H1 (cell line): Measurements from ENCODE around the gene GCLC. TPM values are rescaled to one million over a fixed set of nuclear protein-coding genes. Genes with fewer than 3 reads are reported as not detected.

Experiments used
- BACH1 ChIP-seq: IDR thresholded peaks from 2 replicates; pipeline ENCODE4 v1.6.1; 2012; ENCODE audit warnings: low read length, improper control_type of control experiment
- EGR1 ChIP-seq: IDR thresholded peaks from 2 replicates; pipeline ENCODE4 v1.6.1; 2011; ENCODE audit warnings: low read depth, low read length, borderline replicate concordance
- polyA plus RNA-seq, 7 experiments: library from polyadenylated mRNA; depleted of rRNA in 3 of 7; stranded (reverse) in 5 of 7; unstranded in 2 of 7; fragments of >200 nt in 5 of 7; fragments of 200-250 nt in 2 of 7; gene quantifications; 1 replicate in 5 of 7; 2 replicates in 1 of 7; 4 replicates in 1 of 7; pipeline versions ENCODE4 v1.2.1 to v1.2.3, GENCODE V29; 2011 to 2013; ENCODE audit warnings: missing spikeins in 2 of 7, mixed read lengths in 2 of 7
- total RNA-seq: library from RNA; stranded (reverse); fragmentation: NEBNext Ultra II Directional; extraction: Animal tissue kit (Norgen Biotek cat#: 25700); gene quantifications from 2 replicates; pipeline ENCODE4 v1.2.1, GENCODE V29; 2021
- TF ChIP-seq, protein P1 (sequence below), 3 experiments: IDR thresholded peaks; 1 replicate in 2 of 3; 2 replicates in 1 of 3; pipeline versions ENCODE4 v1.5.1 to v1.6.1; 2011; ENCODE audit warnings: low read length in 3 of 3, mild to moderate bottlenecking in 3 of 3, inconsistent platforms in 2 of 3, low read depth in 1 of 3, moderate library complexity in 1 of 3; ENCODE audit not compliant: insufficient read depth in 1 of 3; ENCODE audit errors: control extremely low read depth in 1 of 3

GCLC gene
- total and polyA plus RNA-seq, 2 of the 8 experiments (the other 6 are each of a cell fraction or from before 2014, with no cell fraction given) = 15.8 to 54.0 TPM

DNA sequence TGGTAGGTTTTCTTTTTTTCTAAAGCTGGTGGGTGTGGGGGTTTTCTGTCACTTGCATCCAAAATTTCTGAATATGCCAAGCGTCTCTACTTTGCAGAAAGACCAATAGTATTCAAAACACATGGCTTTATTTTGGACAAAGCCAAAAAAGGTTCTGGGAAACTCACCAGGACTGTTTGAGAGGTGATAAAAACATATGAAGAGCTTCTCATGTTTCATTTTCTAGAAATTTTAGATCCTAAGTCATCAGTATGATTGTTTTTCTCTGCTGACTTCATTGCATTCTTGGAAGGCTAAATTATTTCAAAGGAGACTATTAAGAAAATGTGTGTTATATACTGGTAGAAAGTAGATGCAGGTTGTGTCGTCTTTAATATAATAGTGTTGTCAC is 51.3 kb downstream of the GCLC start (continued):
- TF ChIP-seq, protein P1, sequence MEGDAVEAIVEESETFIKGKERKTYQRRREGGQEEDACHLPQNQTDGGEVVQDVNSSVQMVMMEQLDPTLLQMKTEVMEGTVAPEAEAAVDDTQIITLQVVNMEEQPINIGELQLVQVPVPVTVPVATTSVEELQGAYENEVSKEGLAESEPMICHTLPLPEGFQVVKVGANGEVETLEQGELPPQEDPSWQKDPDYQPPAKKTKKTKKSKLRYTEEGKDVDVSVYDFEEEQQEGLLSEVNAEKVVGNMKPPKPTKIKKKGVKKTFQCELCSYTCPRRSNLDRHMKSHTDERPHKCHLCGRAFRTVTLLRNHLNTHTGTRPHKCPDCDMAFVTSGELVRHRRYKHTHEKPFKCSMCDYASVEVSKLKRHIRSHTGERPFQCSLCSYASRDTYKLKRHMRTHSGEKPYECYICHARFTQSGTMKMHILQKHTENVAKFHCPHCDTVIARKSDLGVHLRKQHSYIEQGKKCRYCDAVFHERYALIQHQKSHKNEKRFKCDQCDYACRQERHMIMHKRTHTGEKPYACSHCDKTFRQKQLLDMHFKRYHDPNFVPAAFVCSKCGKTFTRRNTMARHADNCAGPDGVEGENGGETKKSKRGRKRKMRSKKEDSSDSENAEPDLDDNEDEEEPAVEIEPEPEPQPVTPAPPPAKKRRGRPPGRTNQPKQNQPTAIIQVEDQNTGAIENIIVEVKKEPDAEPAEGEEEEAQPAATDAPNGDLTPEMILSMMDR (IDR thresholded peaks at IDR 0.05; ENCODE audit: control extremely low read depth in 1 of 3, insufficient read depth in 1 of 3, low read depth in 1 of 3, low read length in 3 of 3) = no peak
- TF ChIP-seq EGR1 (no peak), BACH1 (no peak)
- TF ChIP-seq, all 59 proteins: peak for 0
